OCI-M2 (cell line): Measurements from ENCODE around the gene POF1B.
"Not testable (repeated sequence)": the region's sequence is repeated elsewhere in the genome, so short reads cannot be mapped to it uniquely, and the experiment has no call there.

Source experiments
- DNase-seq: peaks from one replicate; lab custom pipeline; 2025; ENCODE audit not compliant: unreplicated experiment; lab: John Stamatoyannopoulos, UW

The POF1B gene, protein sequence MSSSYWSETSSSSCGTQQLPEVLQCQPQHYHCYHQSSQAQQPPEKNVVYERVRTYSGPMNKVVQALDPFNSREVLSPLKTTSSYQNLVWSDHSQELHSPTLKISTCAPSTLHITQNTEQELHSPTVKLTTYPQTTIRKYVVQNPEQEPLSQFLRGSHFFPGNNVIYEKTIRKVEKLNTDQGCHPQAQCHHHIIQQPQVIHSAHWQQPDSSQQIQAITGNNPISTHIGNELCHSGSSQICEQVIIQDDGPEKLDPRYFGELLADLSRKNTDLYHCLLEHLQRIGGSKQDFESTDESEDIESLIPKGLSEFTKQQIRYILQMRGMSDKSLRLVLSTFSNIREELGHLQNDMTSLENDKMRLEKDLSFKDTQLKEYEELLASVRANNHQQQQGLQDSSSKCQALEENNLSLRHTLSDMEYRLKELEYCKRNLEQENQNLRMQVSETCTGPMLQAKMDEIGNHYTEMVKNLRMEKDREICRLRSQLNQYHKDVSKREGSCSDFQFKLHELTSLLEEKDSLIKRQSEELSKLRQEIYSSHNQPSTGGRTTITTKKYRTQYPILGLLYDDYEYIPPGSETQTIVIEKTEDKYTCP

GRCh38 chrX:85379174-85379907 lies at the start of gene POF1B:
Gene POF1B (minus strand): TSS chrX:85379665. CDS start chrX:85379454, 211 bp downstream.
- no peak for DNase-seq

DNA sequence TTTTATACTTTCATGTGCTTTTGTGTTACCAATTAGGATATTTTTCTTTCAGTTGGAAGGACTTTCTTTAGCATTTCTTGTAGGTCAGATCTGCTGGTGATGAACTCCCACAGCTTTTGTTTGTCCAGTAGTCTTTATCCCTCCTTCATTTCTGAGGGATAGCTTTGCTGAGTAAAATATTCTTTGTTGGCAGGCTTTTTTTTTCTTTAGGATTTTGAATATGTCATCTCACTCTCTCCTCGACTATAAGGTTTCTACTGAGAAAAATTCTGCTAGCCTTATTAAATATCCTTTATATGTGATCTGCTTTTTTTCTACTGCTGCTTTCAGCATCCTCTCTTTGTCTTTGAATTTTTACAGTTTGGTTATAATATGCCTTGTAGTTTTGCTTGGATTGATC lies 49.6 kb upstream of the POF1B start:
- DNase-seq: no peak

- DNase-seq: no peak
Measured at GRCh38 chrX:85419293-85419692, 39.8 kb upstream of the POF1B start.

DNA sequence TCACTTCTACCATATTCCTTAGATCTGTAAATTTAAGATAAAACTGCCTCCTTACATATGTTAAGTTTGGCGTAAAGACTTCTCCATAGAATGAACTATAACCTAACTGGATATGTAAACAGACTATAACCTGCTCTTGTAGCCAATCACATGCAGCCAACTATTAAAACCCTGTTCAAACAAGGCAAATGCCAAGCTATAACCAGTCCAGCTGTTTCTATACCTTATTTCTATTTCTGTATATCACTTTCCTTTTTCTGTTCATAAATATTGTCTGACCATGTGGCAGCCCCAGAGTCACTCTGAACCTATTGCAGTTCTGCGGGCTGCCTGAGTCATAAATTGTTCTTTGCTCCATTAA lies 12.4 kb upstream of the POF1B start:
- DNase-seq: no peak

DNA sequence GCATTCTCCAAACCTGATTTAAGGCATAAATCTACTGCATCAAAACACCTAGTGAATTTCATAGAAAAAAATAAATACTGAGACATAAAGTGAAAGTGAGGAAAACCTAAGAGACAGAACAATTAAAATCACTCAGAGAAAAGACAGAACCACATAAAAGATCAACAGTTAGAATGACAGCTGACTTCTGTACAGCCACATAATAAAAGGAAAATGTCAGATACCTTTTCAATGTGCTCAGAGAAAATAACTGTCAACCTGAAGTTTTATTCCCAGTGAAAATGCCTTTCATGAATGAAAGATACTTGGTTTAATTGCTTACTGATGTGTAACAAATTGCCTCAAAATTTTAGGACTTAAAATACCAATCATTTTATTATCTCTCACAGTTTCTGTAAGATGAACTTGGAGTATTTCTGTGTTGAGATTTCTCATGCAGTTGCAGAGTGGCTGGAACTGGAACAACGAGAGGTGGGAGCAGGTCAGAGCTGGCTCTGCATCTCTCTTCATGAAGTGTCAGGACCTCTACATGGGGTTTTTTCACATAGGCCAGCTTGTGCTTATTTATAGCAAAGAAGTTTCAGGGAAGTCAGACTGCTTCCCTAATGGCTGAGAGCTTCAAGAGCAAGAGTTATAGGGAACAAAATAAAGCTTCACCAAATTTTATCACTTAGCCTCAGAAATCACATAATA lies 11.9 kb upstream of the POF1B start:
- DNase-seq: no peak

DNA sequence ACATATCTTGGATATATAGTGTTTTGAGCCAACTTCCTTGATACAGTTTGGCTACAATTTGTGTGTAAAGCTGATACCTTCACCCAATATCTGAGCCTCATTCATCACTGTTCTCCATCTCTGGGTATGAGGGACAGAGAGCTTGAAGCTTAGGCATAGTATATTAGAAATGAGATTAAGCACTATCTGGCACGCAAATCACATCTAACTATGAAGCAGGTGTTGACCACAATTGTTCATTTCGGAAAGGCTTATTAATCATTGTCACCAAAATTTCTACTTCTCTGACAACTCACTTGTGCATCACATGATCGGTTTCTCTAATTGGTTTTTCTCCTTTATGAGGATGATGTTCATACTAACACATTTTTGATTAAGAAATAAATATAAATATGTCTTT lies 2.1 kb upstream of the POF1B start:
- DNase-seq: no peak

GRCh38 chrX:85378461-85378860 lies 1.0 kb downstream of the POF1B start:
- DNase-seq: no peak

GRCh38 chrX:85375333-85375738 lies 4.1 kb downstream of the POF1B start:
- DNase-seq: no peak

DNA sequence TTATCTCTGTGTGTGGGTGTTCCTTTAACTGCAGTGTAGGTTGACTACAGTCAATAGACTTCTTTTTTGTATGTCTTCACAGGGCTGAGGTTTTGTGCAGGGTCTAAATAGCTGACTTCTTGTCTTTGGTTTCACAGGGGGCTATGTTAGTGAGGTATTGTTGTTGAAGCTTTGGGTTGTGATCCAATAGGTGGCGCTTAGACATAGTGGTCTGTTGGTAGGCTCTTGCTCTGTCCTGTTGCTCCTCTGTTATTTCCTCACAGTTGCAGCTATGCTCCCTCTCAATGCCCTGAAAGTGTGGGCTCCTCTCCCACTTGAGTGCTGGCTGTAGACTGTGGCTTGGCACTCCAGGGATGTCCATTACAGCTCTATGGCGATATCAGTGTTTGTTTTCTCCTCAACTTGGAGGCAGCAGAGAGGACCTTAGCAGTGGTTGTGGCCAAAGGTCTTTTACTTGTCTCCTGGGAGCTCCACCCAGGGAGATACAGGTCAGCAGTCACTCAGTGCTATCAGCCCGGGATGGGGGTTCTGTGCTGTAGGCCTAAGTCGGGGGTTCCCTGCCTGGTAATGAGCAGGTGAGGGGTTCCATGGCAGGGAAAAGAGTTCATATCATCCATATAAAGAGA lies 14.0 kb downstream of the POF1B start:
- no peak for DNase-seq

GRCh38 chrX:85359051-85359450 lies 20.4 kb downstream of the POF1B start:
- no peak for DNase-seq

- DNase-seq: no peak
Measured at GRCh38 chrX:85345523-85345922, 33.9 kb downstream of the POF1B start.

- DNase-seq: no peak
Measured at GRCh38 chrX:85327060-85327333, 52.5 kb downstream of the POF1B start.

DNA sequence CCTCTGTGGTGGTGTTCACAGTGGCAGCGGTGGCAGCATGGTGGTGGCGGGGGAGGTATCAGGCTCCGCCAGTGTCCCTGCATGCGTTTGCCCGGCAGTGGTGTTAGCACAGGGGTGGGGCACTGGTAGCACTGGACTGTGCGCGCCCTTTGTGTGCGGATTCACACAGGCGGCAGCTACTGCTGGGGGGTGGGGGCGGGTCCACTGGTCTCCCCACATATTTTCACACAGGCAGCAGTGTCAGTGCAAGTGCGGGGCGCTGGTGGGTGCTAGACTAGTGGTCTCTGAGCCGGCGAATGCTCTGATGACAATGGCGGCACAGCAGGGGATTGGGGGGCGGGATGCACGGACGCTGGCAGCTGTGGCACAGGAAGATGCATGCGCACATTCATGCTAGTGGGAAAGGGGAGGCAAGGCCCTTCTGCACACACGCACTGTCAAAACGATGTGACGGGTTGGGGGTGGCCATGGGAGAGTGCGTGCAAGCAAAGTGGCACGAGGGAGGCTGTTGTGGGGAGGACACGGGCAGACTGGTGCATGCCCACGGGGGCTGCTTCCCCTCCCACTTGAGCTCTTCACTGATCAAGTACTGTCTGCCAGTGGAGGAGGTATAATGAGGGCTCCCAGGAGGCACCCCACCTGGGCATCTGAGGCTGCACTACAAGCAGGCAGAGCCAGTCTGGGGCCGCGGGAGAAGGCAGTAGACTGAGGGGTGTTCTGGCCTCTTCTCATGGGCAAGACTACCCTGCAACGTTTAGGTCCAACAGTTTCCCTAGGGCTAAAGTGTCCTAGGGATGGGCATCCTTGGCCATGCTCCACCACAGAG lies 53.0 kb downstream of the POF1B start:
- no peak for DNase-seq

GRCh38 chrX:85311348-85311747 lies 68.1 kb downstream of the POF1B start:
- not testable (repeated sequence) for DNase-seq

DNA sequence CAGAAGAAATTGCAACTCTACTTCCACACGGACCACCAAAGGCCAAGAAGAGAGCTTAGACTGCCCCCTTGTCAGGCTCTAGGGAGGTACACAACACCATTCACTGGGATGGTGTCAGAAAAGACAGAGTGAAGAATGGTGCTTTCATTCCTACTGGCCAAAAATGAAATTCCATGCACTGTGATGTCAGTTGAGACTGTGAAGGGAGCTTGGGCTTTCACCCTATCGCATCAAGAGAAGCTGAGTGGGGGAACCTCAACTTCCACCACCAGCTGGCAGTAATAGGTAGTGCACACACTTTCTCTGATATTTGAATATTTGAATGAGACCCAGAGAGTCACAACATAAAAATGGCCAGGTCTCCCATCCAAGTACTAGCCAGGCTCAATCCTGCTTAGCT lies 69.7 kb downstream of the POF1B start:
- no peak for DNase-seq

DNA sequence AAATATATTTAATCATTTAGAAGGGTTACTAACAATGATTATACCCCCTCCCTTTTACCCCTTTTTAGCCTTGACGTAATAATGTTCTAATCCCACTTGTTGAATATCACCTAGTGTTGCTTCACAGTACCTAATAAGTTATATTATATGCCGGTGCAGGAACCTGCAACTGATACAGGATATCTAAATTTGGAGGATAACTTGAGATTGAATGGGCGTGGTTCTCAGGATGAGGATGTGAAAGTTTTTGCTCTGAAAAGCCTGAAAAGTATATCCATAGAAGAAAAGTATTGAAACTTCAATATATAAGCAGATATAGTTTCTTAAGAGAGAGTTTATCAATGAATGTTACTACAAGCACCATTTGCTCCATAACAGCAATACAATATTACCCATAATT lies 75.9 kb downstream of the POF1B start:
- no peak for DNase-seq

DNA sequence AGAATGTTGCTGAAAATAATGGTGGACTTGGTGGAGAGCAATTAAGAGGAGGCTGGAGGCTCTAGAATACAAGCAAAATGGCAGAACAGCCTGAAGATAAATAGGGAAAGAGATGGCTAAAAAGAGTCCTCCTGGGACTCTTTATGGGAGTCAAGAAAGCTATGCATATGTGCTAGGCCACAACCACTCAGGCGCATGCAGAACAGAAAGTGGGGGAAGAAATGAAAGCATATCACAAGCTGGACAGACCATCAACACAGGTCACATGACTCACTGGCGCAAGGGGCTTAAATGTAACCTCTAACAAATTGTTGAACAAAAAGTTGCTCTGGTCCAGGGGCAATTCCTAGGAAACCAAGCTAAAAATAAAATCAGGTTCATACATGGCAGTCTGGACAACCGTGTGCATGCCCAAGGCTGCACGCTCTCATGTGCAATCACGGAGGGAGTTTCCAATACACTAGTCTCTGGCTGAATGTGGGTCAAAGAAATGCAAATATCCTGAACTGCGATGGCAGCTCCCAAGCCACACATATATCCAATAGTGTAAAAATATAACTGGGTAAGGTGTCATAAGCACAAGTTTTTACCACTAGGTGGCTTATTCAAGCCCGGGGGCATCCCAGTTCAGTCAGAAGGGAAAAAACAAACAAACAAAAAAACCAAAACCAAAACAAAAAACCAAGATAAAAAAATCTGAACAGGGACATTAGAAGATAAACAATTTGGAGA lies 90.3 kb downstream of the POF1B start:
- DNase-seq: no peak

DNA sequence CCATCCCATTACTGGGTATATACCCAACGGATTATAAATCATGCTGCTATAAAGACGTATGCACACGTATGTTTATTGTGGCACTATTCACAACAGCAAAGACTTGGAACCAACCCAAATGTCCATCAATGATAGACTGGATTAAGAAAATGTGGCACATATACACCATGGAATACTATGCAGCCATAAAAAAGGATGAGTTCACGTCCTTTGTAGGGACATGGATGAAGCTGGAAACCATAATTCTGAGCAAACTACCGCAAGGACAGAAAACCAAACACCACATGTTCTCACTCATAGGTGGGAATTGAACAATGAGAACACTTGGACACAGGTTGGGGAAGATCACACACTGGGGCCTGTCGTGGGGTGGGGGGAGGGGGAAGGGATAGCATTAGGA lies 94.2 kb downstream of the POF1B start:
- not testable (repeated sequence) for DNase-seq

DNA sequence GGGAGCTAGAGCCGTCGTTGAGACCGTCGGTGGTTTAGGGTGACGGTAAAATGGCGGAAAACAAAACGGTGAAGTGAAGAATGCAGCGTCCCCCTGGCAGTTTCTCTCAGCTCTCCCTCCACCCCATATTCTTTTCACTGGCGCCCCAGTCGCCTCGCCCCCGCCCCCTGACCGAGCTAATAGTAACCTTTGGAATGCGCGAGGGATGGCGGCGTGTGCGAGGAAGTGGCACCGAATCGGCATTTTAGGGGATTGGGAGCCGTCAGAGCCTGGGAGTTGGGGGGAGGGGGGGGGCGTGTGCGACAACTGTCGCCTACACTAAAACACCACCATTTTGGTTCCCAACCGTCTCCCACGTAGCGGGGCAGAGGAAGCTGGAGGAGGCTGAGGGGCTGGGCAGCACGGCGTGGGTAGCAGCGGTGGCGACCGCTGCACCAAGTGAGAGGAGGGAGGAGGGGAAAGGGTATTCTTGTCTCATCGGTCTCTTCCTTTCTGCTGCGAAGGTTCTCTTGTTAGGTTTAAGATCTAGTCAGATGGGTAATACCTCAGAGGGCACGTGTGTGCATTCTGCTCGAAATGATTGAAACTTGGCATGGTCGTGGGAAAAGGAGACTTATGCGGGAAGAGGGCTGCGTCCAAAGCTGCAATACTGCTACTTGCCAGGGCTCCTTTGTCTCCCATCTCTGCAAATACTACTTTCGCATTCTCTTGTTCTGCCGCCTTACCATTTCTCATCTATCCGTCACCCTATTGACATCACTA lies 134.8 kb downstream of the POF1B start:
- DNase-seq: no peak
